Measurements from ENCODE around the gene MRPS24. TPM values are rescaled to one million over a fixed set of nuclear protein-coding genes. Genes with fewer than 3 reads are reported as not detected.

The MRPS24 gene
- total and polyA plus RNA-seq, 2 of the 13 experiments (the other 11 are each of a cell fraction or from before 2014, with no cell fraction given), result 135 to 162 TPM

GRCh38 chr7:43905956-43906330 lies 36.6 kb upstream of the MRPS24 start:
- peak overlapping the region; percentile 78 for H3K27ac ChIP-seq (ENCODE audit: extremely low read length, insufficient read depth, low read length)
- peaks cover 23% of the 10 kb centered on the region for H4K20me1 ChIP-seq (ENCODE audit: insufficient read depth, low read length)
- H3K4me3 ChIP-seq (replicated peaks in 1 of 3; ENCODE audit: insufficient read depth in 1 of 3, low read depth in 2 of 3, low read length in 3 of 3), result peak overlapping the region; percentile 70 to 87 (median 83)
- intact Hi-C loops (cut with micrococcal nuclease; ENCODE audit: unreplicated experiment) (loop anchor here (1.0 to 2.0 kb wide), 3 partner anchors 20 to 37 kb away; partner anchors contain the start of genes MRPS24 and UBE2D4), in situ Hi-C loops (cut with HindIII; ENCODE audit: extremely low pct_ligation_motif_present, low pct_unique_long_range_greater_than_20kb) (no loop called here)
- 1% methylated on average over 6 of the region's 43 CpGs for WGBS (ENCODE audit: low lambda C conversion rate)
- peak; percentile 45 for ATAC-seq
- H3K36me3 ChIP-seq (replicated peaks in 1 of 2; ENCODE audit: control insufficient read depth in 1 of 2, insufficient read depth in 2 of 2, low read length in 2 of 2), result peaks cover 3 to 5% of the 10 kb centered on the region in 2 experiments; a peak in 3 of 5 replicates
- H3K27me3 ChIP-seq (ENCODE audit: control insufficient read depth in 1 of 2, insufficient read depth in 2 of 2, low read length in 2 of 2), result no peaks in the 10 kb centered on the region
- peak overlapping the region; percentile 93 for H3K9ac ChIP-seq (ENCODE audit: insufficient read depth, low read depth, low read length)
- DNase-seq (ENCODE audit: low spot score), result peak; percentile 14
- CTCF ChIA-PET (ENCODE audit: low intra/inter-chr PET ratio, low total read pairs), result no interaction called here
- BruUV-seq (replicated peaks), result no TSS peak
- H3K79me2 ChIP-seq (ENCODE audit: insufficient read depth, low read length), result peaks cover 44% of the 10 kb centered on the region
- H2AFZ ChIP-seq (ENCODE audit: low read length), result no peak overlapping the region
- POLR2A ChIA-PET, result interaction anchor here (1.0 to 2.5 kb wide), 5 partner anchors 21 to 266 kb away, joined by 3 to 36 read pairs (median 7); partner anchors contain the start of genes MRPS24 and UBE2D4
- peaks cover 36% of the 10 kb centered on the region for H3K4me1 ChIP-seq (ENCODE audit: insufficient read depth, low read length)
- no peak for FAIRE-seq
- H3K9me3 ChIP-seq (ENCODE audit: low read length), result no peaks in the 10 kb centered on the region
- peak overlapping the region; percentile 70 for H3K4me2 ChIP-seq (ENCODE audit: low read depth, low read length)
- no peak for TF ChIP-seq SMAD9 (CRISPR knock-in tag; IDR thresholded peaks at IDR 0.05)
- TF ChIP-seq, protein P1, sequence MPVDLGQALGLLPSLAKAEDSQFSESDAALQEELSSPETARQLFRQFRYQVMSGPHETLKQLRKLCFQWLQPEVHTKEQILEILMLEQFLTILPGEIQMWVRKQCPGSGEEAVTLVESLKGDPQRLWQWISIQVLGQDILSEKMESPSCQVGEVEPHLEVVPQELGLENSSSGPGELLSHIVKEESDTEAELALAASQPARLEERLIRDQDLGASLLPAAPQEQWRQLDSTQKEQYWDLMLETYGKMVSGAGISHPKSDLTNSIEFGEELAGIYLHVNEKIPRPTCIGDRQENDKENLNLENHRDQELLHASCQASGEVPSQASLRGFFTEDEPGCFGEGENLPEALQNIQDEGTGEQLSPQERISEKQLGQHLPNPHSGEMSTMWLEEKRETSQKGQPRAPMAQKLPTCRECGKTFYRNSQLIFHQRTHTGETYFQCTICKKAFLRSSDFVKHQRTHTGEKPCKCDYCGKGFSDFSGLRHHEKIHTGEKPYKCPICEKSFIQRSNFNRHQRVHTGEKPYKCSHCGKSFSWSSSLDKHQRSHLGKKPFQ (CRISPR knock-in tag; IDR thresholded peaks at IDR 0.05; ENCODE audit: insufficient replicate concordance), result no peak
- no peak for TF ChIP-seq ZNF264 (CRISPR knock-in tag; IDR thresholded peaks at IDR 0.05)
- no peak for TF ChIP-seq ZNF850 (CRISPR knock-in tag; conservative IDR thresholded peaks at IDR 0.05)
- no peak for TF ChIP-seq ZNF468 (CRISPR knock-in tag; IDR thresholded peaks at IDR 0.05)
- TF ChIP-seq ZNF432 (CRISPR knock-in tag; IDR thresholded peaks at IDR 0.05; ENCODE audit: borderline replicate concordance), result no peak
- TF ChIP-seq NR1H2 (CRISPR knock-in tag; IDR thresholded peaks at IDR 0.05; ENCODE audit: borderline replicate concordance, low read depth), result no peak
- no peak for TF ChIP-seq AKNA (CRISPR knock-in tag; IDR thresholded peaks at IDR 0.05; ENCODE audit: borderline replicate concordance)
- TF ChIP-seq ZNF451 (CRISPR knock-in tag; IDR thresholded peaks at IDR 0.05), result no peak
- no peak for TF ChIP-seq YEATS2 (CRISPR knock-in tag; IDR thresholded peaks at IDR 0.05; ENCODE audit: borderline replicate concordance)
- no peak for TF ChIP-seq ZNF276 (CRISPR knock-in tag; IDR thresholded peaks at IDR 0.05; ENCODE audit: low read depth)
- TF ChIP-seq KDM2A (CRISPR knock-in tag; IDR thresholded peaks at IDR 0.05; ENCODE audit: borderline replicate concordance, low read depth), result peak; percentile 53; the same call in 1 of the 2 replicates
- TF ChIP-seq, protein P2, sequence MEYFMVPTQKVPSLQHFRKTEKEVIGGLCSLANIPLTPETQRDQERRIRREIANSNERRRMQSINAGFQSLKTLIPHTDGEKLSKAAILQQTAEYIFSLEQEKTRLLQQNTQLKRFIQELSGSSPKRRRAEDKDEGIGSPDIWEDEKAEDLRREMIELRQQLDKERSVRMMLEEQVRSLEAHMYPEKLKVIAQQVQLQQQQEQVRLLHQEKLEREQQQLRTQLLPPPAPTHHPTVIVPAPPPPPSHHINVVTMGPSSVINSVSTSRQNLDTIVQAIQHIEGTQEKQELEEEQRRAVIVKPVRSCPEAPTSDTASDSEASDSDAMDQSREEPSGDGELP (IDR thresholded peaks at IDR 0.05; ENCODE audit: borderline replicate concordance, low read depth), result no peak

Measured in HepG2 (cell line).